Measurements from ENCODE around the gene HOOK2. TPM values are rescaled to one million over a fixed set of nuclear protein-coding genes. Genes with fewer than 3 reads are reported as not detected.
"Not testable (repeated sequence)": the region's sequence is repeated elsewhere in the genome, so short reads cannot be mapped to it uniquely, and the experiment has no call there.

Gene HOOK2
- total RNA-seq, 1 experiment from 2014 or later = 70.0 TPM

DNA sequence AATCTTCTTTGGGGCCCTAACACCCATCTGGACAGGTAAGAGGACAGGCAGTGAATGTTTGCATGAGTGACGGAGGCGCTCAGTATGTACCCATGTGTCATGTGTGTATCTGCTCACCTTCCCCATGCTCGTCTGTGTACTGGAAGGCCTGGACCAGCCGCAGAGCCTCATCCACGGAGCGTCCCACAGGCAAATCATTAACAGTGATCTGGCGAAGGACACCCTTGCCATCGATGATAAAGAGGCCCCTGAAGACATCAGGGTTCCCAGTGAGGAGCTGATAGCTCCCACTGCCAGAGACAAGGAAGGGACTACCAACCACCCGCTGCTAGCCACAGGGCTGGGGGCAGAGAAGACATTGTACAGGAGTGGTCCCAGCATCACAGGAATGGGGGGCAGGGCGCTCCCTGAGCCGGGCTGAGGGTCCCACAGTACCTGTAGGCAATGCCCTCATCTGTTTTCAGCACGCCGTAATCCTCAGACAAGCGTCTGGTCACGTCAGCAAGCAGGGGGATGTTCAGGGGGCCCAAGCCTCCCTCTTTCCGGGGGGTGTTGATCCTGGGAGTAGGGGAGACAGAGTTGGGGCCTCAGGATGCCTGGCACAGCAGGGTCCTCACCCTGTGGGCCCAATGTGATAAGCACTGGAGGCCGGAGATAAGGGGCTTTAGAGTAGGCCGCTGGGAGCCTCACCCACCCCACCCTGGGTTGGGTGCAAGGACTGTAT is 24.6 kb upstream of the HOOK2 start (continued):
- TF ChIP-seq ZNF416 (CRISPR knock-in tag; IDR thresholded peaks at IDR 0.05) (no peak), GABPB1 (CRISPR knock-in tag; IDR thresholded peaks at IDR 0.05) (no peak), ZNF121 (CRISPR knock-in tag; IDR thresholded peaks at IDR 0.05) (no peak), HMGXB4 (CRISPR knock-in tag; IDR thresholded peaks at IDR 0.05) (no peak), ZNF396 (CRISPR knock-in tag; IDR thresholded peaks at IDR 0.05; ENCODE audit: borderline replicate concordance) (no peak), JAZF1 (CRISPR knock-in tag; IDR thresholded peaks at IDR 0.05) (no peak), MXD4 (CRISPR knock-in tag; IDR thresholded peaks at IDR 0.05; ENCODE audit: borderline replicate concordance) (no peak), ZNF232 (CRISPR knock-in tag; IDR thresholded peaks at IDR 0.05) (no peak), ZNF263 (CRISPR knock-in tag; IDR thresholded peaks at IDR 0.05; ENCODE audit: low read depth) (no peak), SMAD4 (CRISPR knock-in tag; IDR thresholded peaks at IDR 0.05) (no peak)
- TF ChIP-seq, protein P1, sequence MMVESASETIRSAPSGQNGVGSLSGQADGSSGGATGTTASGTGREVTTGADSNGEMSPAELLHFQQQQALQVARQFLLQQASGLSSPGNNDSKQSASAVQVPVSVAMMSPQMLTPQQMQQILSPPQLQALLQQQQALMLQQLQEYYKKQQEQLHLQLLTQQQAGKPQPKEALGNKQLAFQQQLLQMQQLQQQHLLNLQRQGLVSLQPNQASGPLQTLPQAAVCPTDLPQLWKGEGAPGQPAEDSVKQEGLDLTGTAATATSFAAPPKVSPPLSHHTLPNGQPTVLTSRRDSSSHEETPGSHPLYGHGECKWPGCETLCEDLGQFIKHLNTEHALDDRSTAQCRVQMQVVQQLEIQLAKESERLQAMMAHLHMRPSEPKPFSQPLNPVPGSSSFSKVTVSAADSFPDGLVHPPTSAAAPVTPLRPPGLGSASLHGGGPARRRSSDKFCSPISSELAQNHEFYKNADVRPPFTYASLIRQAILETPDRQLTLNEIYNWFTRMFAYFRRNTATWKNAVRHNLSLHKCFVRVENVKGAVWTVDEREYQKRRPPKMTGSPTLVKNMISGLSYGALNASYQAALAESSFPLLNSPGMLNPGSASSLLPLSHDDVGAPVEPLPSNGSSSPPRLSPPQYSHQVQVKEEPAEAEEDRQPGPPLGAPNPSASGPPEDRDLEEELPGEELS (CRISPR knock-in tag; IDR thresholded peaks at IDR 0.05) = no peak
- TF ChIP-seq, protein P2, sequence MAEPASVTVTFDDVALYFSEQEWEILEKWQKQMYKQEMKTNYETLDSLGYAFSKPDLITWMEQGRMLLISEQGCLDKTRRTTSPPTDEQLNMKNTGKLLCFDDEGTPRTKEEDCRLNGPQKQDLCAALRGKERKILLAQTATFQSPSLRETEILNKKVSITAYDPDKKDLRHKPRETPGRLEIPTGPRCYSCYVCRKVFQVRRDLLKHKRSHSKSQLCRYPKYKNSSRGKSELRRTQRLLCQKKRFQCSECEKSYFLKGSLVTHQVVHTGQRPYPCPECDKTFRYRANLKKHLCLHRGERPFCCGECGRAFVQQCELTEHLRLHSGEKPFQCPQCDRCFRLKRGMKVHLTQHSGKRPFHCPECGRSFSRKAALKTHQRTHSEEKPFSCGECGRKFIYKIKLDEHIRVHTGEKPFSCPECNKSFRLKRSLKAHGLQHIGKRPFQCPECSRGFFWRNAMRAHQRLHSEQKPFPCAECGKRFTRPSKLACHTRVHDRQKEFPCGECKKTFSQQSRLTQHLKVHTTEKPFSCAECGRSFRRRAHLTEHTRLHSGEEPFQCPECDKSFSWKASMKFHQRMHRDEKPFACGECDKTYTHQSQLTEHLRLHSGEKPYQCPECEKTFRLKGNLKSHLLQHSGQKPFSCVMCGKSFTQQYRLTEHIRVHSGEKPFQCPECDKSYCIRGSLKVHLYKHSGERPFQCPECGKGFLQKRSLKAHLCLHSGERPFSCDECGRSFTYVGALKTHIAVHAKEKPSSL (CRISPR knock-in tag; conservative IDR thresholded peaks at IDR 0.05) = no peak

DNA sequence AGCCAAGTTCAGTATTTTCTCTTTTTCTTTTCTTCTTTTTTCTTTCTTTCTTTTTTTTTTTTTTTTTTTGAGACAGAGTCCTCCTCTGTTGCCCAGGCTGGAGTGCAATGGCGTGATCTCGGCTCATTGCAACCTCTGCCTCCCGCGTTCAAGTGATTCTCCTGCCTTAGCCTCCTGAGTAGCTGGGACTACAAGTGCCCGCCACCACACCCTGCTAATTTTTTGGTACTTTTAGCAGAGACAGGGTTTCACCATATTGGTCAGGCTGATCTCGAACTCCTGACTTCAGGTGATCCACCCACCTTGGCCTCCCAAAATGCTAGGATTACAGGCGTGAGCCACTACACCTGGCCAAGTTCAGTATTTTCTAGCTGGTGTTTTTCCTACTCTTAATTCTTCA is 22.3 kb upstream of the HOOK2 start:
- H3K4me1 Mint-ChIP-seq = peaks cover 32% of the 10 kb centered on the region

DNA sequence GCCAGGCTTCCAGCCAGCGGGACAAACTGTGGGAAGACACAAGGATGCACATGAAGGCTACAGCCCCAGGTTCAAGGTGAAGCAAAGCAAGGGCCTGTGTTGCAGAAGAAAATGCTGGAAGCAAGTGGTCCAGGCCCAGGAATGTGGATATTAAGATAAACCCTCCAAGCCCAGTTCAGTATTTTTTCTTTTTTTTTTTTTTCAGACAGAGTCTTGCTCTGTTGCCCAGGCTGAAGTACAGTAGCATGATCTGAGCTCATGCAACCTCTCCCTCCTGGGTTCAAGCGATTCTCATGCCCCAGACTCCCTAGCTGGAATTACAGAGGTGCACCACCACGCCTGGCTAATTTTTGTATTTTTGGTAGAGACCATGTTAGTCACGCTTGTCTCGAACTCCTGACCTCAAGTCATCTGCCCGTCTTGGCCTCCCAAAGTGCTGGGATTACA is 21.8 kb upstream of the HOOK2 start:
- Mint-ChIP-seq H3K9me3 (no peaks in the 10 kb centered on the region), H3K4me1 (peaks cover 28% of the 10 kb centered on the region), H3K27ac (no peak overlapping the region), H3K36me3 (peaks cover 19% of the 10 kb centered on the region), H3K27me3 (ENCODE audit: low read depth) (peaks cover 22% of the 10 kb centered on the region), H3K4me3 (no peak overlapping the region)
- ChIA-PET POLR2A (interaction anchor here (0.6 to 1.0 kb wide), 2 partner anchors 27 to 1177 kb away, joined by 3 to 4 read pairs; no protein-coding TSS in a partner anchor), CTCF (interaction anchor here (0.6 to 14.0 kb wide), 7 partner anchors 20 to 1995 kb away, joined by 3 to 341 read pairs (median 6); no protein-coding TSS in a partner anchor)
- ATAC-seq = no peak
- DNase-seq (ENCODE audit: low spot score) = no peak
- TF ChIP-seq JUN (CRISPR knock-in tag; IDR thresholded peaks at IDR 0.05) (no peak), FOXK1 (CRISPR knock-in tag; IDR thresholded peaks at IDR 0.05) (no peak), ZNF281 (CRISPR knock-in tag; IDR thresholded peaks at IDR 0.05) (no peak), ATF6 (CRISPR knock-in tag; IDR thresholded peaks at IDR 0.05) (no peak), RORB (CRISPR knock-in tag; IDR thresholded peaks at IDR 0.05) (no peak), ATF1 (CRISPR knock-in tag; IDR thresholded peaks at IDR 0.05) (no peak), ATF2 (CRISPR knock-in tag; IDR thresholded peaks at IDR 0.05; ENCODE audit: borderline replicate concordance, low read depth) (no peak), ESRRA (CRISPR knock-in tag; IDR thresholded peaks at IDR 0.05; ENCODE audit: borderline replicate concordance) (no peak)

More for the DNA sequence above, 22.3 kb upstream of the HOOK2 start:
- not testable (repeated sequence) for H3K27ac Mint-ChIP-seq; ATAC-seq; H3K4me3 Mint-ChIP-seq; H3K9me3 Mint-ChIP-seq; DNase-seq (ENCODE audit: low spot score)
- peaks cover 20% of the 10 kb centered on the region for H3K27me3 Mint-ChIP-seq (ENCODE audit: low read depth)
- POLR2A ChIA-PET = interaction anchor here (0.6 kb wide), 1 partner anchor 1176 kb away, joined by 4 read pairs; no protein-coding TSS in a partner anchor
- peaks cover 19% of the 10 kb centered on the region for H3K36me3 Mint-ChIP-seq
- CTCF ChIA-PET = interaction anchor here (0.6 to 14.0 kb wide), 7 partner anchors 20 to 1995 kb away, joined by 3 to 341 read pairs (median 6); no protein-coding TSS in a partner anchor
